GM21825 (cell line): ENCODE results near the gene TIPIN.
"Not testable (repeated sequence)": the region's sequence is repeated elsewhere in the genome, so short reads cannot be mapped to it uniquely, and the experiment has no call there.

ENCODE experiments used
- ATAC-seq: cut with Tn5 transposase; IDR thresholded peaks from one replicate; pipeline ENCODE4 v1.9.1; 2021; ENCODE audit warnings: mild to moderate bottlenecking, moderate library complexity; ENCODE audit not compliant: unreplicated experiment

TIPIN gene

GRCh38 chr15:66304425-66304824 lies 52.1 kb downstream of the TIPIN start:
- ATAC-seq: not testable (repeated sequence)

GRCh38 chr15:66302489-66303278 lies 53.8 kb downstream of the TIPIN start:
- no peak for ATAC-seq

DNA sequence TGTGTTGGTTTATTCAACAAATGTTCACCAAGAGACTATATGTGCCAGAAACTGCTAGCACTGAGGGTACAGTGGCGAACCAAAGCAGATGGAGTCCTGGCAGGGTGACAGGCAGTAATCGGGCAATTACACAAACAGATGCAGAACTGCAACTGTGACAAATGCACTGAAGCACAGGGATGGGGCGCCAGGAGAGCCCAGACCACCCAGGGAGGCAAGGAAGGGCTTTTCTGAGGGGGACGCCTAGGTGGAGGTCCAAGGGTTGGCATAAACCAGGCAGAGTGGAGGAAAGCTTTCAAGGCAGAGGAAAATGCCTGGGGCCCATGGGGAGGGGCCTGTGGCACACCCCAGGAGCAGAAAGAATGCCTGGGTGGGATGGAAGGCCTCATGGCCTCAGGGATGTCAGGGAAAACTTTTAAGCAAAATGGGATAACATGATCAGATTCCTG lies 57.7 kb downstream of the TIPIN start:
- no peak for ATAC-seq

DNA sequence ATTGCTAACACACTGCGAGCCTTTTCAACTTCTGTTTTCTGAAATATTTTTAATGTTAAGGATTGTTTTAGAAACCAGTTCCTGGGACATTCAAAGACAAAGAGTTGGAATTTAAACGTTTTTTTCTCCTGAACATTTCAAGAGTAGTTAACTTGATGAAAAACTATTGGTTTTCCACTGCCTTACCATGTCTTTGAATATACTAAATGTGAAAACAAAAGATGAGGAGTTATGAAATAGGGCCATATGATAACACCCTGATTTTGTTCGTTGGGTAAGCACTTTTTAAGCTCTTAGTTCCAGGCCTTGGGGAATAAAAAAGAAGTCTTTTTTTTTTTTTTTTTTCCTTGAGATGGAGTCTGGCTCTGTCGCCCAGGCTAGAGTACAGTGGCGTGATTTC lies 60.3 kb downstream of the TIPIN start:
- no peak for ATAC-seq

DNA sequence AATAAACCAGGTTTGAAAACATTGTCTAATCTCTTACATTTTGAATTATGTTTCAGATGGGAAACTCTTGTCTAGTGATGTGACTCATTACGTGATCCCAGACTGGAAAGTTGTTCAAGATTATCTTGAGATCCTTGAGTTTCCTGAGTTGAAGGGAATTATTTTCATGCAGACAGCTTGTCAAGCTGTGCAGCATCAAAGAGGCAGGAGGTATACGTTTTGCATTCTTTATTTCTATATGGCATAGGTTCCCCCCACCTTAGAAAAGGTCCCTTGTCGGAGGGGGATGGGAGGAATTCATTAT lies 61.6 kb downstream of the TIPIN start:
- ATAC-seq: no peak

GRCh38 chr15:66294157-66294931 lies 62.1 kb downstream of the TIPIN start:
- peak; percentile 33 for ATAC-seq

DNA sequence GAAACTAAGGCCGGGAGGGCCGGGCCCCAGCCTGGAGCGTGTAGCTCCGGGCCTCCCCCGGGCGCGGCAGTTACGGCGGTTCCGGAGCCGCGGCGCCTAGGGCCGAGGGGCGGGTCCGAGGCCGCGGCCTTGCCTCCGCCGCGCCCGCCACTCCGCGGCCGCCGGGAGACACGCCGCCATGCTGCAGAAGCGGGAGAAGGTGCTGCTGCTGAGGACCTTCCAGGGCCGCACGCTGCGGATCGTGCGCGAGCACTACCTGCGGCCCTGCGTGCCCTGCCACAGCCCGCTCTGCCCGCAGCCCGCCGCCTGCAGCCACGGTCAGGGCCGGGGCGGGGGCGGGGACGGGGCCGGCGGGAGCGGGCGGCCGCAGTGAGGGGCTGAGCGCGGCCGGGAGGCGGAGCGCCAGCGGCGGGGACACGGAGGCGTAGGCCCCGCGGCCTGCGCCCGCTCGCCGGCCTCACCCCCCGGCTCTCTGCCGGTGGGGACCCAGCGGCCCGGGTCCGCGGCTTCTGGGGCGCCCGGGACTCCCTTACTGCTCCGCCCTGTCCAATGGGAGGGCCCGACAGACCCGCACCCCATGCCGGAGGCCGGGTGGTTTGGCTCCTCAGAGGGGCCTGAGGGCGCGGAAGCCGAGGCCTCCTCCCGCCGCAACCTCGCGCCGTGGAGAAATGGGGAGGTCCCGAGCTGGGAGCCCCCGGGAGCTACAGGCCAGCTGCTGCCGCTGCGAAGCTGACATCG lies 62.9 kb downstream of the TIPIN start, which contains the start of gene DIS3L:
DIS3L (plus strand) TSS at position 150 of the 738 bp plus-strand sequence; CDS start at position 179, 29 bp downstream.
- ATAC-seq: peak; percentile 53

DNA sequence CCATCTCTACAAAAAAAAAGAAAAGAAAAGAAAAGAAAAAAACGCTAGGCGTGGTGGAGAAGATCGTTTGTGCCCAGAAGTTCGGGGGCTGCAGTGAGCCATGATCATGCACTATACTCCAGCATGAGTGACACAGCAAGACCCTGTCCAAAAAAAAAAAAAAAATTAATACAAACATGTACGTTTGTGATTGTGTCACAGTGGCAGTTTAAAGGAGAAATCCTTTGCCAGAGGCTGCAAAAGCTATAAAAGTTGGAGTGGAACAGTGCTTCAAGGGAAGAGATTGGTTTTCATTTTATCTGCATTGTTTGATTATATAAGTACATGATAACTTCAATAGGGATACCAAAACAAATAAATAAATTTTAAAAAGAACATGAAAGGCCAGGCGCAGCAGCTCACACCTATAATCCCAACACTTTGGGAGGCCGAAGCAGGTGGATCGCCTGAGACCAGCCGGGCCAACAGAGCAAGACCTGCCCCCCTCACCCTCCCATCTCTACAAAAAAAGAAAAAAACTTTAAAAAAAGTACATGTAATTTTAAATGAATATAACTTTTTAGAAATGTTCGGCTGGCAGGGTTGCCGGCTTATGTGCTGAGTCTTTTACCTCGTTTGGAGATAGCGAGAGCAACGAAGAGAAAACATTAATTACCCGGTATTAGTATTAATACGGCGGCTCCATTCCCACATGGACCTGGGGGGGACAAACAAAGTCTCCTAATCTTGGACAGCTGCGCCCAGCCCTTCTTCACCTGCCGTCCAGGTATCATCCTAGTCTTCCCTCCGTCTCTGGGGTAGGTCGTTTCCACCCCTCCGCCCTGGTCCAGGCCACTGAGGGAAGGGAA lies 63.7 kb downstream of the TIPIN start:
- ATAC-seq: no peak

DNA sequence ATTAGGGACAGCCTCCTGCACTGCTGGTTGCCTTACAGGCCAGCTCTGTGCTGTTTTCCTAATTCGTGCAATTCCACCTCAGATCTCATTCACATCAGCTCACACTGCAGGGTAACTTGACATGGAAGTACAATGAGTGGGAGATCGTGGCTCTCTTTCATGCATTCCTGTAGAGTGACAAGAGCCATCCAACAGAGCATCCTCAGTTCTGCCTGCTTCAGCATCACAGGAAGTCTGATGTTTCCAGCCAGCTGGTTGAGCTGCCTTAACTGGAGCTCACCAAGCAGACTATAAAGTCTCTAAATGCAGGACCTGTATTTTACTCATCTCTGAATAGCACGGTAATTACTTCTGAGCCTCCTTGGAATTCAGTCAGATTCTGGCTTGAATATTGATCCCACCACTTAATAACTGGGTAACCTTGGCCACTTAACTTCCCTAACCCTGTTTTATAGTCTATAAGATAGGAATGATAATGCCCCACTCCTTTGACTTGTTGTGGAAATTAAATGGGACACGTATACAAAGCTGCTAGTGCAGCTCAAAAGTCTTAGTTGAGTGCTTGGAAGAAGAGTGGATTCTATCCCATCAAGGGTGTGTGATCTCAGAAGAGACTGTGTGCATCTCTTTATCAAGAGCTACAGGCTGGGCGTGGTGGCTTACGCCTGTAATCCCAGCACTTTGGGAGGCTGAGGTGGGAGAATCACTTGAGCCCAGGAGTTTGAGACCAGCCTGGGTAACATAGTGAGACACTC lies 64.5 kb downstream of the TIPIN start:
- ATAC-seq: no peak

DNA sequence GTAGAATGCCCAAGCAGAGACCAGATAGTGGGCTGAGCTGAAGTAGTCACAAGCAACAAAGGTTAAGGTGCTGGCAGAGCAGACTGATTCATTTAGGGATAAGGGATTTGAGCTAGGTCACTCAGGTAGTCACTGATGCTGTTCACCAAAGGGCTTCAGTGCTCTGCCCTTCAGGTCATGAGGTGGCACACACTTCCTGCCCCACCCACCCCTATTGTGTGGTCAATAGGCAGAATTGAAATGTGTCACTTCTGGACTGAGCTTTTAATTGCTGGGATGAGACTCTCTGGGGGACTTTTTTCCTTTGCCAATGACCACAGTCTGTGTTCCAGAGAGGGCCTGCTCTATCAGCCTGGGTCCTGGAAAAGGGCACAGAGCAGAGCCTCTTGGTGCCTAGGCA lies 66.0 kb downstream of the TIPIN start:
- ATAC-seq: no peak

- no peak for ATAC-seq
Measured at GRCh38 chr15:66290007-66290406, 66.5 kb downstream of the TIPIN start.

- ATAC-seq: no peak
Measured at GRCh38 chr15:66288551-66289185, 67.8 kb downstream of the TIPIN start.

DNA sequence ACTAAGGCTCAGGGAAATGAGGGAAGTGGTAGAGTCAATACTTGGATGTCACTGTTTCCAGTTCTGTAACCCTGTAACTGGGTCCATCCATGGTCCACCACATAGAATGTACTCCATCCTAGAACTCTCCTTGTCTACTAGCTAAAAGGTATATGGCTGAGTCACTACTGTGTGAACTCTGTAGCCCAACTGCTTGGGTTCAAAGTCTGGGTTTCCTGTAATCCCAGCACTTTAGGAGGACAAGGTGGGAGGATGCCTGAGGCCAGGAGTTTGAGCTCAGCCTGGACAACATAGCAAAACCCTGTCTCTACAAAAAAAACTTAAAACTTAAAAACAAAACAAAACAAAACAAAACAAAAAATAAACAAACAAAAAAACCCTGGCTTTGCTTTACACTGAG lies 68.4 kb downstream of the TIPIN start:
- ATAC-seq: no peak

DNA sequence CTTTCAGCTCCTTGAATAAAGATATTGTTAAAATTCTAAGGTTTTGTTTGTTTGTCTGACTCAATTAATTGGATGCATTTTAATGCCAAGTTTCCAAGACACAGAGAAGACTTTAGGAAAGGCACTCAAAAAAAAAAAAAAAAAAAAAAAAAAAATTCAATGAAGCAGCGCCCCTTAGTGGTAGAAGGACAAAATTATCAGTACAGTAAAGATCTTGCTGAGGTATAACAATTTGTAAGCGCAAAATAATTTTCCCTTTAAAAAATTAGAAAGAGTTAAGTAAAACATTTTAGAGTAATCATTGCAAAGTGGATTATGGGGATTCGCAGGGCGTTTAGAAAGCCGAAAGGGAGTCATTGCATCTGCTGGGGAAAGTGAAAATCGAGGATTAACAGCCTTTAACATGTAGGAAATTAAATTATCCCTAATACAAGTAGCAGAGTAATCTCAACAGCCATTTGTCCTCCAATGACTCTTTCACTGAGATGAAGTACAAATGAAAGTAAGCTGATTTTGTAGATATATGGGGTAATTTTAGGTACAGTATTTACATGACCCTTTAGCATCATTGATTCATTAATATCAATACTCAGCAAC lies 68.9 kb downstream of the TIPIN start:
- no peak for ATAC-seq
